ENCODE measurements around the gene WDR93.

Gene WDR93

GRCh38 chr15:89681146-89681545, 9.5 kb upstream of the WDR93 start:
- POLR2A ChIA-PET, result interaction anchor here (1.4 kb wide), 1 partner anchor 9 kb away, joined by 3 read pairs; no protein-coding TSS in a partner anchor
- TF ChIP-seq ZNF777 (tag by site-specific recombination; IDR thresholded peaks at IDR 0.05; ENCODE audit: borderline replicate concordance) (no peak), ZNF560 (tag by site-specific recombination; IDR thresholded peaks at IDR 0.05; ENCODE audit: borderline replicate concordance) (no peak), ZNF248 (tag by site-specific recombination; IDR thresholded peaks at IDR 0.05) (no peak), ZBTB17 (tag by site-specific recombination; IDR thresholded peaks at IDR 0.05) (peak; percentile 91), PATZ1 (tag by site-specific recombination; IDR thresholded peaks at IDR 0.05) (no peak)
- Histone ChIP-seq H3K9me3 (ENCODE audit: control insufficient read depth, insufficient read depth, low read depth, low read length) (no peaks in the 10 kb centered on the region), H3K36me3 (ENCODE audit: control insufficient read depth in 2 of 2, insufficient read depth in 1 of 2, low read length in 2 of 2) (peaks cover 15 to 33% of the 10 kb centered on the region in 2 experiments), H3K4me3 (ENCODE audit: low read depth, low read length) (no peak overlapping the region), H3K4me1 (ENCODE audit: control insufficient read depth, insufficient read depth, low read length) (no peaks in the 10 kb centered on the region), H3K27ac (ENCODE audit: extremely low read depth, low read depth, low read length) (no peak overlapping the region)
- CTCF ChIA-PET, result interaction anchor here (0.8 to 1.0 kb wide), 2 partner anchors 8 to 10 kb away, joined by 4 to 6 read pairs; partner anchors contain the start of genes PEX11A and WDR93

GRCh38 chr15:89685995-89686394, 4.6 kb upstream of the WDR93 start:
- Histone ChIP-seq H3K36me3 (ENCODE audit: control insufficient read depth in 2 of 2, insufficient read depth in 1 of 2, low read length in 2 of 2) (peaks cover 15 to 35% of the 10 kb centered on the region in 2 experiments), H3K27ac (ENCODE audit: extremely low read depth, low read depth, low read length) (no peak overlapping the region), H3K4me3 (ENCODE audit: low read depth, low read length) (no peak overlapping the region), H3K9me3 (ENCODE audit: control insufficient read depth, insufficient read depth, low read depth, low read length) (no peaks in the 10 kb centered on the region), H3K4me1 (ENCODE audit: control insufficient read depth, insufficient read depth, low read length) (no peaks in the 10 kb centered on the region)
- CTCF ChIA-PET, result interaction anchor here (2.3 kb wide), 1 partner anchor 13 kb away, joined by 10 read pairs; no protein-coding TSS in a partner anchor
- POLR2A ChIA-PET, result interaction anchor here (0.6 kb wide), 2 partner anchors 9 to 117 kb away, joined by 4 read pairs; no protein-coding TSS in a partner anchor
- TF ChIP-seq ZNF23 (tag by site-specific recombination; IDR thresholded peaks at IDR 0.05; ENCODE audit: borderline replicate concordance) (no peak), KLF16 (tag by site-specific recombination; IDR thresholded peaks at IDR 0.05) (no peak), ZNF843 (tag by site-specific recombination; IDR thresholded peaks at IDR 0.05) (no peak), ZNF830 (tag by site-specific recombination; IDR thresholded peaks at IDR 0.05; ENCODE audit: low read depth) (no peak), ZNF423 (tag by site-specific recombination; IDR thresholded peaks at IDR 0.05) (no peak), ZNF449 (tag by site-specific recombination; IDR thresholded peaks at IDR 0.05) (no peak), PRDM10 (tag by site-specific recombination; IDR thresholded peaks at IDR 0.05) (no peak), ZNF350 (tag by site-specific recombination; IDR thresholded peaks at IDR 0.05) (no peak)

GRCh38 chr15:89686522-89686921, 4.1 kb upstream of the WDR93 start:
- ChIA-PET CTCF (interaction anchor here (2.3 kb wide), 1 partner anchor 13 kb away, joined by 10 read pairs; no protein-coding TSS in a partner anchor), POLR2A (interaction anchor here (0.6 kb wide), 2 partner anchors 9 to 117 kb away, joined by 4 read pairs; no protein-coding TSS in a partner anchor)
- Histone ChIP-seq H3K4me1 (ENCODE audit: control insufficient read depth, insufficient read depth, low read length) (no peaks in the 10 kb centered on the region), H3K4me3 (ENCODE audit: low read depth, low read length) (no peak overlapping the region), H3K36me3 (ENCODE audit: control insufficient read depth in 2 of 2, insufficient read depth in 1 of 2, low read length in 2 of 2) (peaks cover 15 to 35% of the 10 kb centered on the region in 2 experiments), H3K27ac (ENCODE audit: extremely low read depth, low read depth, low read length) (no peak overlapping the region), H3K9me3 (ENCODE audit: control insufficient read depth, insufficient read depth, low read depth, low read length) (no peaks in the 10 kb centered on the region)
- TF ChIP-seq ZNF223 (tag by site-specific recombination; IDR thresholded peaks at IDR 0.05), result no peak
- TF ChIP-seq ZNF16 (tag by site-specific recombination; IDR thresholded peaks at IDR 0.05; ENCODE audit: low read depth), result no peak
- no peak for TF ChIP-seq ZBTB48 (tag by site-specific recombination; IDR thresholded peaks at IDR 0.05)
- no peak for TF ChIP-seq ZNF335 (tag by site-specific recombination; conservative IDR thresholded peaks at IDR 0.05)
- no peak for TF ChIP-seq ZBTB17 (tag by site-specific recombination; IDR thresholded peaks at IDR 0.05)
- TF ChIP-seq SCRT1 (tag by site-specific recombination; IDR thresholded peaks at IDR 0.05; ENCODE audit: borderline replicate concordance), result no peak
- no peak for TF ChIP-seq ZNF76 (tag by site-specific recombination; IDR thresholded peaks at IDR 0.05; ENCODE audit: borderline replicate concordance, low read depth)
- TF ChIP-seq ZNF596 (tag by site-specific recombination; IDR thresholded peaks at IDR 0.05), result no peak
- no peak for TF ChIP-seq ZNF645 (tag by site-specific recombination; IDR thresholded peaks at IDR 0.05)
- no peak for TF ChIP-seq ZNF792 (tag by site-specific recombination; IDR thresholded peaks at IDR 0.05)
- TF ChIP-seq ZNF610 (tag by site-specific recombination; IDR thresholded peaks at IDR 0.05; ENCODE audit: borderline replicate concordance), result no peak
- TF ChIP-seq ZNF354C (tag by site-specific recombination; IDR thresholded peaks at IDR 0.05; ENCODE audit: borderline replicate concordance, low read depth), result no peak
